ENCODE data around the gene LAMA3.

- TF ChIP-seq PAX8 (CRISPR knock-in tag; IDR thresholded peaks at IDR 0.05; ENCODE audit: borderline replicate concordance) = no peak
- no peak for TF ChIP-seq ZNF513 (CRISPR knock-in tag; conservative IDR thresholded peaks at IDR 0.05)
- no peak for TF ChIP-seq HMG20B (CRISPR knock-in tag; conservative IDR thresholded peaks at IDR 0.05)
- no peak for TF ChIP-seq POLR2G (IDR thresholded peaks at IDR 0.05; ENCODE audit: low read depth, low read length)
- no peak for TF ChIP-seq EP300 (IDR thresholded peaks at IDR 0.05; ENCODE audit: low read depth in 2 of 2, low read length in 2 of 2)
- no peak for TF ChIP-seq EP300 (CRISPR knock-in tag; IDR thresholded peaks at IDR 0.05; ENCODE audit: borderline replicate concordance)
- TF ChIP-seq, protein P1, sequence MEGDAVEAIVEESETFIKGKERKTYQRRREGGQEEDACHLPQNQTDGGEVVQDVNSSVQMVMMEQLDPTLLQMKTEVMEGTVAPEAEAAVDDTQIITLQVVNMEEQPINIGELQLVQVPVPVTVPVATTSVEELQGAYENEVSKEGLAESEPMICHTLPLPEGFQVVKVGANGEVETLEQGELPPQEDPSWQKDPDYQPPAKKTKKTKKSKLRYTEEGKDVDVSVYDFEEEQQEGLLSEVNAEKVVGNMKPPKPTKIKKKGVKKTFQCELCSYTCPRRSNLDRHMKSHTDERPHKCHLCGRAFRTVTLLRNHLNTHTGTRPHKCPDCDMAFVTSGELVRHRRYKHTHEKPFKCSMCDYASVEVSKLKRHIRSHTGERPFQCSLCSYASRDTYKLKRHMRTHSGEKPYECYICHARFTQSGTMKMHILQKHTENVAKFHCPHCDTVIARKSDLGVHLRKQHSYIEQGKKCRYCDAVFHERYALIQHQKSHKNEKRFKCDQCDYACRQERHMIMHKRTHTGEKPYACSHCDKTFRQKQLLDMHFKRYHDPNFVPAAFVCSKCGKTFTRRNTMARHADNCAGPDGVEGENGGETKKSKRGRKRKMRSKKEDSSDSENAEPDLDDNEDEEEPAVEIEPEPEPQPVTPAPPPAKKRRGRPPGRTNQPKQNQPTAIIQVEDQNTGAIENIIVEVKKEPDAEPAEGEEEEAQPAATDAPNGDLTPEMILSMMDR (CRISPR knock-in tag; IDR thresholded peaks at IDR 0.05) = no peak
- no peak for TF ChIP-seq BRF2 (CRISPR knock-in tag; IDR thresholded peaks at IDR 0.05)
- no peak for TF ChIP-seq NFYB (CRISPR knock-in tag; IDR thresholded peaks at IDR 0.05)
- no peak for TF ChIP-seq HMGXB4 (CRISPR knock-in tag; IDR thresholded peaks at IDR 0.05; ENCODE audit: borderline replicate concordance in 1 of 2, low read depth in 1 of 2)
- TF ChIP-seq ZNF850 (CRISPR knock-in tag; conservative IDR thresholded peaks at IDR 0.05) = no peak
These were observed 23.2 kb downstream of the LAMA3 start for GRCh38 chr18:23712445-23712844.
